ENCODE data around the gene SRI.

DNA sequence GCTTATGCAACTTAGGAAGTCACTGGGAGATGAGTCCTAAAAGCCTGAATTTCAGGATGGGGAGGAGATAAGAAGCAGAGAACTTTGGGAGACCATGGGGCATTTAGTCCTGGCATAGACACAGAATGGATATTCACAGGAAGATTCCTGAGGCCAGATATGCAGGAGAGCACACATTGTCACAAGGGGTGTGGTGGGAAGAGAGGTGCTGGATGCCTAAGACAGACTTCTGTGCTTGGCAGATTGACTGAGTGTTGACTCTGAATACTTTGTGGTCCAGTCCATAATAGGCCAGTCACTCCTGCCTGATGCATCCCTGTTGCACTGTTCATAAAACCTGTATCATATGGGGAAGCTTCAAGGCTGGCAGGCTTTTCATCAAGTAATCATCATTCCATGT is 18.5 kb downstream of the SRI start:
- TF ChIP-seq POLR2A (IDR thresholded peaks at IDR 0.05; ENCODE audit: low read length) (no peak), GATA1 (IDR thresholded peaks at IDR 0.05; ENCODE audit: low read depth, low read length) (no peak)

All from erythroblast (primary cell).